OCI-LY1 (cell line): Measurements from ENCODE around the gene CPHXL2.

ENCODE experiments used
- H2AFZ ChIP-seq: fragments of 200-600 bp; sonication (generic), shearing (Covaris generic); 2 replicates; pipeline ENCODE4 v1.6.0; 2014; ENCODE audit warnings: antibody characterized with exemption, mild to moderate bottlenecking, low read length
- H3F3A ChIP-seq: fragments of 200-600 bp; sonication (generic), shearing (Covaris generic); 2 replicates; pipeline ENCODE4 v1.6.0; 2014; ENCODE audit warnings: mild to moderate bottlenecking, antibody characterized with exemption, low read length, moderate library complexity; ENCODE audit not compliant: insufficient read depth
- H3K27ac ChIP-seq: fragments of 200-600 bp; sonication (generic); 2 replicates; pipeline ENCODE4 v1.5.1; 2014; ENCODE audit warnings: low read length, mixed run types, mild to moderate bottlenecking, low read depth; ENCODE audit not compliant: poor library complexity, severe bottlenecking
- H3K27me3 ChIP-seq: fragments of 200-600 bp; sonication (generic); 2 replicates; pipeline ENCODE4 v1.6.0; 2014; ENCODE audit warnings: antibody characterized with exemption, mild to moderate bottlenecking, low read length, moderate library complexity; ENCODE audit not compliant: insufficient read depth
- H3K36me3 ChIP-seq: fragments of 200-600 bp; sonication (generic); 2 replicates; pipeline ENCODE4 v1.6.1; 2014; ENCODE audit warnings: mild to moderate bottlenecking, antibody characterized with exemption, low read length, moderate library complexity, mixed read lengths; ENCODE audit not compliant: insufficient read depth
- H3K4me1 ChIP-seq: fragments of 200-600 bp; sonication (generic); 2 replicates; pipeline ENCODE4 v1.5.1; 2014; ENCODE audit warnings: mild to moderate bottlenecking, low read length, moderate library complexity; ENCODE audit not compliant: insufficient read depth, severe bottlenecking
- H3K4me2 ChIP-seq: fragments of 200-600 bp; sonication (generic), shearing (Covaris generic); 2 replicates; pipeline ENCODE4 v1.6.1; 2014; ENCODE audit warnings: low read length
- H3K4me3 ChIP-seq: fragments of 200-600 bp; sonication (generic); 2 replicates; pipeline ENCODE4 v1.5.1; 2014; ENCODE audit warnings: low read length, low read depth, mild to moderate bottlenecking, mixed read lengths; ENCODE audit not compliant: poor library complexity, severe bottlenecking
- H3K79me2 ChIP-seq: fragments of 200-600 bp; shearing (Covaris generic); 2 replicates; pipeline ENCODE4 v1.6.1; 2016; ENCODE audit warnings: mixed run types, low read length, mixed read lengths; ENCODE audit not compliant: insufficient read depth
- H3K9ac ChIP-seq: fragments of 200-600 bp; sonication (generic), shearing (Covaris generic); 2 replicates; pipeline ENCODE4 v1.6.1; 2014; ENCODE audit warnings: mild to moderate bottlenecking, low read length, mixed read lengths
- H3K9me2 ChIP-seq: fragments of 200-600 bp; sonication (generic), shearing (Covaris generic); 2 replicates; pipeline ENCODE4 v1.6.1; 2014; ENCODE audit warnings: low read depth, mild to moderate bottlenecking, low read length, mixed read lengths
- H3K9me3 ChIP-seq: fragments of 200-600 bp; shearing (Covaris generic); 2 replicates; pipeline ENCODE4 v1.6.1; 2014; ENCODE audit warnings: low read length, mixed read lengths
- H4K20me1 ChIP-seq: fragments of 200-600 bp; sonication (generic), shearing (Covaris generic); 2 replicates; pipeline ENCODE4 v1.6.0; 2016; ENCODE audit warnings: mild to moderate bottlenecking, low read length; ENCODE audit not compliant: insufficient read depth
- CTCF ChIP-seq: fragments of 200-600 bp; sonication (generic), shearing (Covaris generic); IDR thresholded peaks from 2 replicates; pipeline ENCODE4 v1.5.1; 2017; ENCODE audit warnings: mild to moderate bottlenecking, antibody characterized with exemption, low read length, moderate library complexity, mixed read lengths
- EZH2 ChIP-seq: fragments of 200-600 bp; sonication (generic), shearing (Covaris generic); IDR thresholded peaks from 2 replicates; pipeline ENCODE4 v1.8.0; 2017; ENCODE audit warnings: borderline replicate concordance, mixed run types, mild to moderate bottlenecking, antibody characterized with exemption, low read length, moderate library complexity, mixed read lengths

CPHXL2 gene

GRCh38 chr16:75622761-75623605 lies 53.8 kb downstream of the CPHXL2 start, which contains the start of gene ADAT1:
Gene ADAT1 (minus strand): TSS chr16:75623281. CDS start chr16:75620799, 2,482 bp downstream.
- H3K27ac ChIP-seq = peak within 1 kb of the TSS; percentile 32
- peak within 1 kb of the TSS; percentile 97 for H3K9ac ChIP-seq
- H3K9me3 ChIP-seq = no peaks in the 10 kb centered on the region
- no peaks in the 10 kb centered on the region for H3K27me3 ChIP-seq
- no peaks in the 10 kb centered on the region for H4K20me1 ChIP-seq
- TF ChIP-seq EZH2 (no peak), CTCF (no peak)
- peaks cover 51% of the 10 kb centered on the region for H3K36me3 ChIP-seq
- H3K79me2 ChIP-seq = peaks cover 6% of the 10 kb centered on the region; the same call in 1 of the 2 replicates
- H2AFZ ChIP-seq = no peak within 1 kb of the TSS
- H3K9me2 ChIP-seq = no peaks in the 10 kb centered on the region
- peaks cover 23% of the 10 kb centered on the region for H3K4me1 ChIP-seq
- no peaks in the 10 kb centered on the region; the same call in 1 of the 2 replicates for H3F3A ChIP-seq
- H3K4me3 ChIP-seq = peak within 1 kb of the TSS; percentile 92
- peak within 1 kb of the TSS; percentile 96 for H3K4me2 ChIP-seq

GRCh38 chr16:75621170-75621477 lies 55.7 kb downstream of the CPHXL2 start:
- Histone ChIP-seq H3K4me2 (peak overlapping the region; percentile 96), H3K9ac (no peak overlapping the region), H3K36me3 (peaks cover 51% of the 10 kb centered on the region), H2AFZ (no peak overlapping the region), H3K4me1 (peaks cover 23% of the 10 kb centered on the region), H3K4me3 (peak overlapping the region; percentile 92), H3F3A (no peaks in the 10 kb centered on the region), H3K9me2 (no peaks in the 10 kb centered on the region), H3K27me3 (no peaks in the 10 kb centered on the region), H4K20me1 (no peaks in the 10 kb centered on the region), H3K27ac (no peak overlapping the region), H3K79me2 (peaks cover 6% of the 10 kb centered on the region; the same call in 1 of the 2 replicates), H3K9me3 (no peaks in the 10 kb centered on the region)
- TF ChIP-seq CTCF (peak; percentile 71), EZH2 (no peak)

- Histone ChIP-seq H3K4me3 (no peak overlapping the region), H3K79me2 (peaks cover 6% of the 10 kb centered on the region; the same call in 1 of the 2 replicates), H3K36me3 (peaks cover 51% of the 10 kb centered on the region), H3K4me2 (peak overlapping the region; percentile 96; the same call in 1 of the 2 replicates), H4K20me1 (no peaks in the 10 kb centered on the region), H3K27ac (no peak overlapping the region), H3K9ac (no peak overlapping the region), H3K4me1 (peaks cover 23% of the 10 kb centered on the region), H3F3A (no peaks in the 10 kb centered on the region), H3K9me2 (no peaks in the 10 kb centered on the region), H2AFZ (no peak overlapping the region), H3K9me3 (no peaks in the 10 kb centered on the region), H3K27me3 (no peaks in the 10 kb centered on the region)
- TF ChIP-seq CTCF (no peak), EZH2 (no peak)
Measured at GRCh38 chr16:75620326-75621169, 56.3 kb downstream of the CPHXL2 start.
